HEK293T (cell line): ENCODE results near the gene DRD5.

Source experiments
- FOXA1 ChIP-seq: fragments of 450-650 bp; IDR thresholded peaks from 2 replicates; pipeline ENCODE4 v1.6.1; 2016; ENCODE audit warnings: mild to moderate bottlenecking
- FOXM1 ChIP-seq: fragments of 450-650 bp; IDR thresholded peaks from 2 replicates; pipeline ENCODE4 v1.6.1; 2017; ENCODE audit warnings: mild to moderate bottlenecking, borderline replicate concordance
- ZNF384 ChIP-seq: fragments of 450-650 bp; IDR thresholded peaks from 2 replicates; pipeline ENCODE4 v1.6.1; 2016

DNA sequence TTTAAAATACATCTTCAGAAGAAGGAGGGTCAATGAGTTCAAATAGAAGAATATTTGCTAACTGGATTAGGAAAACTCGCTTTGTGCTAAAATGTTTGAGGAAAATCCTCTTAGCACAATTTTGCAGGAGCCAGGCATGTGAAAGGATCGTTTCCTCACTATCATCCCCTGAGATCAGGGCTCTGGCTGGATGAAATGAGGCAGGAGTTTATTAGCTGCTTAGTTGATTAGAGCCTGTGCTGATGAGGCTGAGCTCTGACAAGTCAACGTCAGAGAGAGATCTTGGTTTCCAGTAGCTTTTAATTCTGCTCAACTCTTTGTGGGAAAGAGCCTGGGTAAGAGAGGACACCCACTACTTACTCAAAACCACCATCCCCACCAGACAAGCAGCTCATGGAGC, 8.0 kb upstream of the DRD5 start:
- TF ChIP-seq FOXA1 (no peak), ZNF384 (no peak), FOXM1 (no peak)
